Subcutaneous adipose tissue (tissue), 4 donors: ENCODE results near the gene DNAH8. TPM values are rescaled to one million over a fixed set of nuclear protein-coding genes. Genes with fewer than 3 reads are reported as not detected.

Experiments
- total RNA-seq, 4 donors: library from RNA; depleted of rRNA; stranded (reverse); fragments of >200 nt; gene quantifications; one replicate each; pipeline ENCODE4 v1.1.0, GENCODE V29; 2016
- TF ChIP-seq, protein P1 (sequence below): fragments of 450-650 bp; IDR thresholded peaks from one replicate; pipeline ENCODE4 v1.5.1; 2016; ENCODE audit warnings: low read depth, mild to moderate bottlenecking, control low read depth, antibody characterized with exemption, moderate library complexity

Gene DNAH8
- total RNA-seq, 4 donors from 2014 or later: not detected

DNA sequence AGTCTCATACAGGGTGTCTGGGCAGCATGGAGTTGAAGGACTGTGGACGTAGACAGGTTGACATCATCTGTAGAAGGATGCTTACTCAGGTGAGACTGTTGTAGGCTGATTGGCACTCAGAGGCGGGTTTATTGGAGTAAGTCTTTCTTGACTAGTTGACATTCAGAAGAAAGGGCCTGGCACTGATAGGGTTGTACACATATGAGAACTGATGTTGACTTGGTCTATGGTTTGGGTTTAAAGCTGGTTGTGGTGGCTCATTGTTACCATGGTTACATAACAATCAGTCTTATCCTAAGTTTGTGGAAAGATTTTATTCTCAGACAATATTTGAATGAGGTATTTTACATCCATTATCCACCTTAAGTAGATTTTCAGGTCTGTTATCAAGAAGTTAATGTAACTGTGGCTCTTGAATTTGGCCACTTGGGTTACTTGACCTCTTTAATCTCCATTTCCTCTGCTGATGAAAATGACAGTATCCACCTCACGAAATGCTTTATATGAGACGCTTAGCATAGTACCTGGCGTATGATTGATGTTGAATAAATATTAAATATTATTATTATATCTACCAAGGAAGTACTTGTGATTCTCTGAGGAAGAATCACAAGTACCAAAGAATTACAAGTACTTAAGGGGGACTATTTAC lies 109.3 kb downstream of the DNAH8 start:
- TF ChIP-seq, protein P1, sequence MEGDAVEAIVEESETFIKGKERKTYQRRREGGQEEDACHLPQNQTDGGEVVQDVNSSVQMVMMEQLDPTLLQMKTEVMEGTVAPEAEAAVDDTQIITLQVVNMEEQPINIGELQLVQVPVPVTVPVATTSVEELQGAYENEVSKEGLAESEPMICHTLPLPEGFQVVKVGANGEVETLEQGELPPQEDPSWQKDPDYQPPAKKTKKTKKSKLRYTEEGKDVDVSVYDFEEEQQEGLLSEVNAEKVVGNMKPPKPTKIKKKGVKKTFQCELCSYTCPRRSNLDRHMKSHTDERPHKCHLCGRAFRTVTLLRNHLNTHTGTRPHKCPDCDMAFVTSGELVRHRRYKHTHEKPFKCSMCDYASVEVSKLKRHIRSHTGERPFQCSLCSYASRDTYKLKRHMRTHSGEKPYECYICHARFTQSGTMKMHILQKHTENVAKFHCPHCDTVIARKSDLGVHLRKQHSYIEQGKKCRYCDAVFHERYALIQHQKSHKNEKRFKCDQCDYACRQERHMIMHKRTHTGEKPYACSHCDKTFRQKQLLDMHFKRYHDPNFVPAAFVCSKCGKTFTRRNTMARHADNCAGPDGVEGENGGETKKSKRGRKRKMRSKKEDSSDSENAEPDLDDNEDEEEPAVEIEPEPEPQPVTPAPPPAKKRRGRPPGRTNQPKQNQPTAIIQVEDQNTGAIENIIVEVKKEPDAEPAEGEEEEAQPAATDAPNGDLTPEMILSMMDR: no peak

DNA sequence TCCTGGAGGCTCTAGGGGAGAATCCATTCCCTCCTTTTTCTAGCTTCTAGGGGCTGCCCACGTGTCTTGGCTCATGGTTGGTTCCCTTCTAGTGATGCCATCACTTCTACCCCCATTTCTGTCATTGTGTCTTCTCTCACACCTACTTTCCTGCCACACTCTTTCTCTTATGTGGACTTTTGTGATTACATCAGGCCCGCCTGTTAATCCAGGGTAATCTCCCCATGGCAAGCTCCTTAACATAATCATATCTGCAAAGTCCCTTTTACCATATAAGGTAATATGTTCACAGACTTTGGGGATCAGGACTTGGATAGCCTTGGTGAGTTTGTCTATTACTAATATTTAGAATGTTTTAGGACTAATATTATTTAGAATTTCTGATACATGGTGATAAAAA lies 111.9 kb downstream of the DNAH8 start:
- TF ChIP-seq, protein P1: no peak

DNA sequence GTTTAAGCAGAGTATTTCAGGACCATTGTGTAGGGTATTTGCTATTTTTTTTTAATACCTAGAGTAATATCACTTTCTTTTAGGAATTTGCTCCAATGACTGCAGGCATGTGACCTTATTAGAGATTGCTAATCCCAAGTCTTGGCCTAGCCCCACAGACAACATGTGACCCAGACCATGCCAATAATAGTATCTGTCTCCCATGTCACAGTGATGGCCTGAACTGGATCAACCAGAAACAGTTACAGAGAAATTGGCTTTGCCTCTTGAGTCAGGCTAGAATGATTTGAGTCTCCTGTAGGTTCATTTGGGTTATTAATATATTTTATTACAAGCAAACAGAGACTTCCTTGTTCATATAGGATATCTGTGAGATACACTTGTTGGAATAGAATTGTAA lies 116.8 kb downstream of the DNAH8 start:
- TF ChIP-seq, protein P1: no peak

DNA sequence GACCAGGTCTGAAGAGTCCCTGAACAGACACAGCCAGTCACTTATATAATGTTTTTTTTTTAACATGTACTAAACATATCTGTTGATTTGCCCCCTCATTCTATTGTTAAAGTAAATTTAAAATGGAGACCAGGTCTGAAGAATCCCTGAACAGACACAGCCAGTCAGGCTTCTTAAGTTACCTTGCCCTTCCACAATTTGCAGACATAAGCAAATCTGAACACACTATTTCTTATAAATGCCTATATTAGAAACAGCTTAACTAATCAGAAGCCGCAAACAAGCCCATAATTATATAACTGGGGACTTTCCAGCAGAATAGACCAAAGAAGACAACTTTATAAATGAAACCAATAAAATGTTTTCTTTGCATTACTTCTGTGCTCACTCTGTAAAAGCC lies 118.2 kb downstream of the DNAH8 start:
- TF ChIP-seq, protein P1: no peak

DNA sequence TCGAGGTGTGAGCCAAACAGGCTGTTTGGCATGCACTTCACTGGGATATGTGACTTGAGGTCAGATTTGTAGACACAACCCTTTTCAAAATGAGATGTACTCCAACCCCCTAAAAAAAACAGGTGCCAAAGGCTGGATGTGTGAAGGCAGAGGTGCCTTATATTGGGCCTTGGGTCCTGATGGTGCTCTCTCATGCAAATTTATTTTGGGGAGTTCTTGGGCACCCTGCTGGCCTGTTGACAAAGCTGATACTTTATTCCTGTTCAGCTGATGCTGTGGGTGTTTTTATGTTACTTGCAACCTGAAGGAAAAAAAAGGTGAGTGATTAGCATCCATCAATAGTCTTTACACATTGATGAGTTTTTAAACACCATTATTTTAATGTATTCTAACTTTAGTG lies 121.5 kb downstream of the DNAH8 start:
- TF ChIP-seq, protein P1: no peak

DNA sequence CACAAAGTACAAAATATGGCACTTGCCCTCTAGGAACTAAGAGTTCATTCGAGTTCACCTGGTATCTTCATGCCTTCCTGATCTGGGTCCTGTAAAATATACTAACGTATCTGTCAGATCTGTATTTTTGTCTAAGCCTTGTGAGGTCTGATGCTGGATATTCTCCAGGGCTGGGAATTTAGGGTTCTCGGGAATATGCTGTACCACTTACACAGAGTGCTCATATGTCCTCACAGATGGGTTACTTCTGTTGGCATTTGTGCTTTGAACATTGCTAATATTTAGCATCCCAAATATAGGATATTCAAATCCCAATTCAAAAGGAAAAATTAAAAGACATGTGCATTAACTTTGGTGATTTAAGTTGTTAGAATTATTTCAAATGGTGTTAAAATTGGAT lies 122.0 kb downstream of the DNAH8 start:
- TF ChIP-seq, protein P1: no peak

DNA sequence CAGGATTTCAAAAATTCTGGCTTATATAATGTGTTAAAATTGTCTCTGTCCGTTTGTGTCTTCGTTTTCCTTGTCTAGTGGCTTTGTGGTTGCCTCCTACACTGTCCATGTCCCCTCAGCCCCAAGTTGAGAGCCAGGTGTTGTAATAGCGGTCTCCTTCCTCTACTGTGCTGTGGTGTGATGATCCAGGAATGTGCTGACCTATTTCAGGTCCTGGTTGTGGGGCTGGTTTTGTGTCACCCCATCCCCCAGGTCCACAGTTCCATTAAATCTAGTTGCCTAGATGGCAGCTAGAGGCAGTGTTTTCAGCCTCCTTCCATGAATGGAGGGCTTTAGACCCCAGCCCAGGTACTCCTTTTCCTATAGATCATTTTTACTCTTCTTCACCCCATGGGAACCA lies 128.7 kb downstream of the DNAH8 start:
- TF ChIP-seq, protein P1: no peak
